ENCODE data around the gene DUSP8.

DUSP8 gene

DNA sequence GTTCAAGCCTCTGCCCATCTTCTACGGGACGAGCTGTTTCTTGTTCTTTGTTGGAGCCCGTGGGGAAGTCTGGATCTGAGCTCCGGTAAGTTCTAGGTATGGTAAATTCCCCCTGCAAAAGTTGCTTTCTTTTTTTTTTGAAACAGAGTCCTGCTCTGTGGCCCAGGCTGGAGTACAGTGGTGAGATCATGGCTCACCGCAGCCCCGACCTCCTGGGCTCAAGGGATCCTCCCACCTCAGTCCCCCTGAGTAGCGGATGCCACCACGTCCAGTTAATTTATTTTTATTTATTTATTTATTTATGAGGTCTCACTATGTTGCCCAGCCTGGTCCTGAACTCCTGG is 50.0 kb downstream of the DUSP8 start:
- TF ChIP-seq POLR2AphosphoS5 (IDR thresholded peaks at IDR 0.05; ENCODE audit: low read depth): no peak
- no peak for TF ChIP-seq GABPA (IDR thresholded peaks at IDR 0.05; ENCODE audit: low read depth)
- no peak for TF ChIP-seq SPI1 (IDR thresholded peaks at IDR 0.05; ENCODE audit: borderline replicate concordance, low read depth)
- TF ChIP-seq, protein P1, sequence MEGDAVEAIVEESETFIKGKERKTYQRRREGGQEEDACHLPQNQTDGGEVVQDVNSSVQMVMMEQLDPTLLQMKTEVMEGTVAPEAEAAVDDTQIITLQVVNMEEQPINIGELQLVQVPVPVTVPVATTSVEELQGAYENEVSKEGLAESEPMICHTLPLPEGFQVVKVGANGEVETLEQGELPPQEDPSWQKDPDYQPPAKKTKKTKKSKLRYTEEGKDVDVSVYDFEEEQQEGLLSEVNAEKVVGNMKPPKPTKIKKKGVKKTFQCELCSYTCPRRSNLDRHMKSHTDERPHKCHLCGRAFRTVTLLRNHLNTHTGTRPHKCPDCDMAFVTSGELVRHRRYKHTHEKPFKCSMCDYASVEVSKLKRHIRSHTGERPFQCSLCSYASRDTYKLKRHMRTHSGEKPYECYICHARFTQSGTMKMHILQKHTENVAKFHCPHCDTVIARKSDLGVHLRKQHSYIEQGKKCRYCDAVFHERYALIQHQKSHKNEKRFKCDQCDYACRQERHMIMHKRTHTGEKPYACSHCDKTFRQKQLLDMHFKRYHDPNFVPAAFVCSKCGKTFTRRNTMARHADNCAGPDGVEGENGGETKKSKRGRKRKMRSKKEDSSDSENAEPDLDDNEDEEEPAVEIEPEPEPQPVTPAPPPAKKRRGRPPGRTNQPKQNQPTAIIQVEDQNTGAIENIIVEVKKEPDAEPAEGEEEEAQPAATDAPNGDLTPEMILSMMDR (IDR thresholded peaks at IDR 0.05; ENCODE audit: insufficient read depth, low read length): no peak
- TF ChIP-seq, protein P2, sequence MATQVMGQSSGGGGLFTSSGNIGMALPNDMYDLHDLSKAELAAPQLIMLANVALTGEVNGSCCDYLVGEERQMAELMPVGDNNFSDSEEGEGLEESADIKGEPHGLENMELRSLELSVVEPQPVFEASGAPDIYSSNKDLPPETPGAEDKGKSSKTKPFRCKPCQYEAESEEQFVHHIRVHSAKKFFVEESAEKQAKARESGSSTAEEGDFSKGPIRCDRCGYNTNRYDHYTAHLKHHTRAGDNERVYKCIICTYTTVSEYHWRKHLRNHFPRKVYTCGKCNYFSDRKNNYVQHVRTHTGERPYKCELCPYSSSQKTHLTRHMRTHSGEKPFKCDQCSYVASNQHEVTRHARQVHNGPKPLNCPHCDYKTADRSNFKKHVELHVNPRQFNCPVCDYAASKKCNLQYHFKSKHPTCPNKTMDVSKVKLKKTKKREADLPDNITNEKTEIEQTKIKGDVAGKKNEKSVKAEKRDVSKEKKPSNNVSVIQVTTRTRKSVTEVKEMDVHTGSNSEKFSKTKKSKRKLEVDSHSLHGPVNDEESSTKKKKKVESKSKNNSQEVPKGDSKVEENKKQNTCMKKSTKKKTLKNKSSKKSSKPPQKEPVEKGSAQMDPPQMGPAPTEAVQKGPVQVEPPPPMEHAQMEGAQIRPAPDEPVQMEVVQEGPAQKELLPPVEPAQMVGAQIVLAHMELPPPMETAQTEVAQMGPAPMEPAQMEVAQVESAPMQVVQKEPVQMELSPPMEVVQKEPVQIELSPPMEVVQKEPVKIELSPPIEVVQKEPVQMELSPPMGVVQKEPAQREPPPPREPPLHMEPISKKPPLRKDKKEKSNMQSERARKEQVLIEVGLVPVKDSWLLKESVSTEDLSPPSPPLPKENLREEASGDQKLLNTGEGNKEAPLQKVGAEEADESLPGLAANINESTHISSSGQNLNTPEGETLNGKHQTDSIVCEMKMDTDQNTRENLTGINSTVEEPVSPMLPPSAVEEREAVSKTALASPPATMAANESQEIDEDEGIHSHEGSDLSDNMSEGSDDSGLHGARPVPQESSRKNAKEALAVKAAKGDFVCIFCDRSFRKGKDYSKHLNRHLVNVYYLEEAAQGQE (IDR thresholded peaks at IDR 0.05; ENCODE audit: insufficient replicate concordance, low read depth): no peak
- no peak for DNase-seq (ENCODE audit: low read depth in 1 of 2, low spot score in 1 of 2)
- Histone ChIP-seq H3K27ac (replicated peaks) (no peak overlapping the region), H3K4me3 (replicated peaks; ENCODE audit: insufficient read depth, low read length) (no peak overlapping the region), H3K27me3 (ENCODE audit: insufficient read depth, poor library complexity, severe bottlenecking) (no peaks in the 10 kb centered on the region)

DNA sequence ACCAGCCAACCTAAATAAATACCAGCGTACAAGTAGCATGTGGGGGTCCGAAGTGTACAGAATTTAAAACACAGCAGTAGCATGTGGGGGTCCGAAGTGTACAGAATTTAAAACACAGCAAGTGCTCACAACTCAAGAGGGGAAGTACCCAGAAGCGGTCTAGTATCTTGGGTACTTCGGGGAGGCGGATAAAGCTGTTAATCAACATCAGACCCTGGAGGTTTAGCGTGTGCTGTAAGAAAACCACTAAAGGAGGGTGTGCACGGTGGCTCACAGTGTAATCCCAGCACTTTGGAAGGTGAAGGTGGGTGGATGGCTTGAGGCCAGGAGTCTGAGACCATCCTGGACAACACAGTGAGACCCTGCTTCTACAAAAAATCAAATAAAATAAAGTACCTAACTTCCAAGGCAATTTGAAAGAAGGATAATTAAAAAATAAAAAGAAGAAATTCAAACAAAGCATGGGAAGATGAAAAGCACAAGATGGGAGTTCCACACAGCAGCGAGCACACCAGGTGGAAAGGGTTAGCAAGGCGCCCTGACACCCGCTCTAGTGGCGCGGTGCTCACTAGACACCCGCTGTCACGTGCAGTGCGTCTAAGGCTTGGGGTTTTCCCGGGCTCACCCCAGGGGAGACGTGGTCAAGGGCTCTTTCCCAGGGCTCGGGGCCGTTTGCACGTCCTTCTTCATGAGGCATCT is 50.5 kb downstream of the DUSP8 start:
- no peak overlapping the region for H3K4me3 ChIP-seq (replicated peaks; ENCODE audit: insufficient read depth, low read length)
- no peak for TF ChIP-seq SPI1 (IDR thresholded peaks at IDR 0.05; ENCODE audit: borderline replicate concordance, low read depth)
- TF ChIP-seq, protein P1 (IDR thresholded peaks at IDR 0.05; ENCODE audit: insufficient read depth, low read length): no peak
- TF ChIP-seq, protein P2 (IDR thresholded peaks at IDR 0.05; ENCODE audit: insufficient replicate concordance, low read depth): no peak
- no peak for TF ChIP-seq GABPA (IDR thresholded peaks at IDR 0.05; ENCODE audit: low read depth)
- H3K27me3 ChIP-seq (ENCODE audit: insufficient read depth, poor library complexity, severe bottlenecking): no peaks in the 10 kb centered on the region
- DNase-seq (ENCODE audit: low read depth in 1 of 2, low spot score in 1 of 2): no peak
- no peak overlapping the region for H3K27ac ChIP-seq (replicated peaks)

DNA sequence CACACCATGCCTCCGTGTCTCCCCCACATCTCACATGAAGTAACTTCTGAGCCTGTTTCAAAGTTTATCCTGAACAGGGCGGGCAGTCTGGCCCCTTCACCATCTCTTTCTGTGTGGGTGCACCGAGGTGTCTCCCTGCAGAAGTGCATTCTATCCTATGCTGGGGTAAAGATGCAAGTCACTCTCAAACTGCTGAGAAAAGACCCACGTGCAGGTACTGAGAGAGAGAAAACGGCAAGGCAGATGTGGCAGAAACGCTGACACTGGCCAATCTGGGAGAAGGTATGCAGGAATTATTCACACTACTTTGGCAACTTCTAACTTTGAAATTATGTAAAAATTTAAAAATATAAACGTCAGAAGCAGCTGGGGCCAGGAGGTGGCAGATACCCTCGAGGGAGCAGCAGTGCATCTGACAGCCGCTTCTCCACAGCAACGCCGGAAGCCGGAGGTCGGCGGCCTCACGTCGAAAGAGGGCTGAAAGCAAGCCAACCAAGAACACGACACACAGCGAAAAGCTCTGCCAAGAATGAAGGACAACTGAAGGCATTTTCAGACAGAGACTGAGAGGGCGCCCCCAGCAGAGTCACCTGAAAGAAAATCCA is 51.3 kb downstream of the DUSP8 start:
- DNase-seq (ENCODE audit: low read depth in 1 of 2, low spot score in 1 of 2): no peak
- H3K27ac ChIP-seq (replicated peaks): no peak overlapping the region
- no peak overlapping the region for H3K4me3 ChIP-seq (replicated peaks; ENCODE audit: insufficient read depth, low read length)
- H3K27me3 ChIP-seq (ENCODE audit: insufficient read depth, poor library complexity, severe bottlenecking): no peaks in the 10 kb centered on the region
- TF ChIP-seq POLR2AphosphoS5 (IDR thresholded peaks at IDR 0.05; ENCODE audit: low read depth) (no peak), GABPA (IDR thresholded peaks at IDR 0.05; ENCODE audit: low read depth) (no peak), SPI1 (IDR thresholded peaks at IDR 0.05; ENCODE audit: borderline replicate concordance, low read depth) (no peak)
- TF ChIP-seq, protein P2 (IDR thresholded peaks at IDR 0.05; ENCODE audit: insufficient replicate concordance, low read depth): no peak
- TF ChIP-seq, protein P1 (IDR thresholded peaks at IDR 0.05; ENCODE audit: insufficient read depth, low read length): no peak
